Esophagus muscularis mucosa (tissue), 4 donors: ENCODE measurements around the gene XAGE5.
"Not testable (repeated sequence)": the region's sequence is repeated elsewhere in the genome, so short reads cannot be mapped to it uniquely, and the experiment has no call there.

Experiments used
- EP300 ChIP-seq: sonication (generic); formaldehyde crosslinking; IDR thresholded peaks from one replicate; pipeline ENCODE4 v1.6.1; 2017; ENCODE audit warnings: antibody characterized with exemption
- POLR2A ChIP-seq: fragments of 450-650 bp; IDR thresholded peaks from one replicate; pipeline ENCODE4 v1.6.1; 2017; ENCODE audit warnings: antibody characterized with exemption, moderate library complexity, mild to moderate bottlenecking, low read depth
- POLR2AphosphoS5 ChIP-seq, 2 donors: sonication (generic); formaldehyde crosslinking; IDR thresholded peaks; one replicate each; pipeline ENCODE4 v1.6.1; 2017; ENCODE audit warnings: antibody characterized with exemption in 2 of 2
- TF ChIP-seq, protein P1 (sequence below), 3 experiments: fragments of 200-600 bp in 2 of 3; fragments of 450-650 bp in 1 of 3; sonication (generic) in 2 of 3; IDR thresholded peaks; one replicate each; pipeline ENCODE4 v1.5.1; 2017 to 2019; ENCODE audit warnings: antibody characterized with exemption in 3 of 3, mild to moderate bottlenecking in 2 of 3, moderate library complexity in 1 of 3

DNA sequence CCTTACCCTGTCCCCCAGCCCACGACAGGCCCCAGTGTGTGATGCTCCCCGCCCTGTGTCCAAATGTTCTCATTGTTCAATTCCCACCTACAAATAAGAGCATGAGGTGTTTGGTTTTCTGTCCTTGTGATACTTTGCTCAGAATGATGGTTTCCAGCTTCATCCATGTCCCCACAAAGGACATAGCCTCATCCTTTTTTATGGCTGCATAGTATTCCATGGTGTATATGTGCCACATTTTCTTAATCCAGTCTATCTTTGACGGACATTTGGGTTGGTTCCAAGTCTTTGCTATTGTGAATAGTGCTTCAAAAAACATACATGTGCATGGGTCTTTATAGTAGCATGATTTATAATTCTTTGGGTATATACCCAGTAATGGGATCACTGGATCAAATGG, 32.5 kb downstream of the XAGE5 start:
- TF ChIP-seq, protein P1, sequence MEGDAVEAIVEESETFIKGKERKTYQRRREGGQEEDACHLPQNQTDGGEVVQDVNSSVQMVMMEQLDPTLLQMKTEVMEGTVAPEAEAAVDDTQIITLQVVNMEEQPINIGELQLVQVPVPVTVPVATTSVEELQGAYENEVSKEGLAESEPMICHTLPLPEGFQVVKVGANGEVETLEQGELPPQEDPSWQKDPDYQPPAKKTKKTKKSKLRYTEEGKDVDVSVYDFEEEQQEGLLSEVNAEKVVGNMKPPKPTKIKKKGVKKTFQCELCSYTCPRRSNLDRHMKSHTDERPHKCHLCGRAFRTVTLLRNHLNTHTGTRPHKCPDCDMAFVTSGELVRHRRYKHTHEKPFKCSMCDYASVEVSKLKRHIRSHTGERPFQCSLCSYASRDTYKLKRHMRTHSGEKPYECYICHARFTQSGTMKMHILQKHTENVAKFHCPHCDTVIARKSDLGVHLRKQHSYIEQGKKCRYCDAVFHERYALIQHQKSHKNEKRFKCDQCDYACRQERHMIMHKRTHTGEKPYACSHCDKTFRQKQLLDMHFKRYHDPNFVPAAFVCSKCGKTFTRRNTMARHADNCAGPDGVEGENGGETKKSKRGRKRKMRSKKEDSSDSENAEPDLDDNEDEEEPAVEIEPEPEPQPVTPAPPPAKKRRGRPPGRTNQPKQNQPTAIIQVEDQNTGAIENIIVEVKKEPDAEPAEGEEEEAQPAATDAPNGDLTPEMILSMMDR (IDR thresholded peaks at IDR 0.05), result not testable (repeated sequence)
- not testable (repeated sequence) for TF ChIP-seq EP300; POLR2A; POLR2AphosphoS5 (IDR thresholded peaks at IDR 0.05)
